KMS-11 (cell line): ENCODE measurements around the gene URM1.

Experiments
- H2AFZ ChIP-seq: fragments of 200-600 bp; sonication (generic); 2 replicates; pipeline ENCODE4 v1.6.1; 2016; ENCODE audit warnings: antibody characterized with exemption, mixed run types, low read depth
- H3K27ac ChIP-seq: fragments of 200-600 bp; sonication (generic); 2 replicates; pipeline ENCODE4 v1.6.1; 2016; ENCODE audit warnings: mild to moderate bottlenecking, mixed run types
- H3K27me3 ChIP-seq: fragments of 200-600 bp; sonication (generic); 2 replicates; pipeline ENCODE4 v1.6.1; 2017; ENCODE audit warnings: mild to moderate bottlenecking, low read depth, mixed run types, moderate library complexity; ENCODE audit not compliant: insufficient read depth
- H3K36me3 ChIP-seq: fragments of 200-600 bp; sonication (generic); 2 replicates; pipeline ENCODE4 v1.6.1; 2017; ENCODE audit warnings: mild to moderate bottlenecking, mixed run types; ENCODE audit not compliant: insufficient read depth
- H3K4me1 ChIP-seq: fragments of 200-600 bp; sonication (generic); 2 replicates; pipeline ENCODE4 v1.6.1; 2016; ENCODE audit warnings: mild to moderate bottlenecking, low read depth, mixed run types; ENCODE audit not compliant: poor library complexity, severe bottlenecking
- H3K4me2 ChIP-seq: fragments of 200-600 bp; sonication (generic); 2 replicates; pipeline ENCODE4 v1.7.0; 2016; ENCODE audit warnings: mild to moderate bottlenecking, mixed run types
- H3K4me3 ChIP-seq: fragments of 200-600 bp; sonication (generic); IDR thresholded peaks from 2 replicates; pipeline ENCODE4 v1.6.1; 2017; ENCODE audit warnings: low read depth, low read length, mixed read lengths; ENCODE audit not compliant: insufficient read depth
- H3K79me2 ChIP-seq: fragments of 200-600 bp; sonication (generic); 2 replicates; pipeline ENCODE4 v1.6.1; 2016; ENCODE audit warnings: low read depth, mixed run types; ENCODE audit not compliant: insufficient read depth
- H3K9ac ChIP-seq: fragments of 200-600 bp; sonication (generic); 2 replicates; pipeline ENCODE4 v1.6.1; 2016; ENCODE audit warnings: mild to moderate bottlenecking, mixed run types
- H4K20me1 ChIP-seq: fragments of 200-600 bp; sonication (generic); 2 replicates; pipeline ENCODE4 v1.6.1; 2016; ENCODE audit warnings: mild to moderate bottlenecking, mixed run types; ENCODE audit not compliant: insufficient read depth
- TF ChIP-seq, protein P1 (sequence below): fragments of 200-600 bp; sonication (generic); conservative IDR thresholded peaks from 2 replicates; pipeline ENCODE4 v1.6.1; 2017; ENCODE audit warnings: low read depth, mild to moderate bottlenecking, antibody characterized with exemption, low read length, moderate library complexity, mixed read lengths

URM1 gene

DNA sequence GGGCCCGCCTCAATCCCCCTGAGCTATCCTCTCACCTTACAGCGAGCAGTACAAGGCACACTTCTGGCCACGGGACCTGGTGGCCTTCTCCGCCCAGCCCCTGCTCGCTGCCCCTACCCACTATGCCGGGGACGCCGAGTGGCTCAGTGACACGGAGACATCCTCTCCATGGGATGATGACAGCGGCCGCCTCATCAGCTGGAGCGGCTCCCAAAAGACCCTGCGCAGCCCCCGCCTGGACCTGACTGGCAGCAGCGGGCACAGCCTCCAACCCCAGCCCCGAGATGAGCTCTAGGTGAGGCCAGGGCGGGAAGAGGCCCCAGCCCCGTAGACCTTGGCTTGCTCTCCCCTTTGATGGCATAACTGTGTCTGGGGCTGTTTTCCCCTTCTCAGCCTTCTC is 64.4 kb downstream of the URM1 start:
- Histone ChIP-seq H3K9ac (no peak overlapping the region), H3K4me2 (no peak overlapping the region), H3K4me1 (peaks cover 9% of the 10 kb centered on the region), H3K27ac (no peak overlapping the region), H3K27me3 (no peaks in the 10 kb centered on the region), H3K4me3 (no peak overlapping the region), H4K20me1 (no peaks in the 10 kb centered on the region), H3K79me2 (no peaks in the 10 kb centered on the region), H2AFZ (no peak overlapping the region), H3K36me3 (no peaks in the 10 kb centered on the region)
- TF ChIP-seq, protein P1, sequence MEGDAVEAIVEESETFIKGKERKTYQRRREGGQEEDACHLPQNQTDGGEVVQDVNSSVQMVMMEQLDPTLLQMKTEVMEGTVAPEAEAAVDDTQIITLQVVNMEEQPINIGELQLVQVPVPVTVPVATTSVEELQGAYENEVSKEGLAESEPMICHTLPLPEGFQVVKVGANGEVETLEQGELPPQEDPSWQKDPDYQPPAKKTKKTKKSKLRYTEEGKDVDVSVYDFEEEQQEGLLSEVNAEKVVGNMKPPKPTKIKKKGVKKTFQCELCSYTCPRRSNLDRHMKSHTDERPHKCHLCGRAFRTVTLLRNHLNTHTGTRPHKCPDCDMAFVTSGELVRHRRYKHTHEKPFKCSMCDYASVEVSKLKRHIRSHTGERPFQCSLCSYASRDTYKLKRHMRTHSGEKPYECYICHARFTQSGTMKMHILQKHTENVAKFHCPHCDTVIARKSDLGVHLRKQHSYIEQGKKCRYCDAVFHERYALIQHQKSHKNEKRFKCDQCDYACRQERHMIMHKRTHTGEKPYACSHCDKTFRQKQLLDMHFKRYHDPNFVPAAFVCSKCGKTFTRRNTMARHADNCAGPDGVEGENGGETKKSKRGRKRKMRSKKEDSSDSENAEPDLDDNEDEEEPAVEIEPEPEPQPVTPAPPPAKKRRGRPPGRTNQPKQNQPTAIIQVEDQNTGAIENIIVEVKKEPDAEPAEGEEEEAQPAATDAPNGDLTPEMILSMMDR, result no peak

DNA sequence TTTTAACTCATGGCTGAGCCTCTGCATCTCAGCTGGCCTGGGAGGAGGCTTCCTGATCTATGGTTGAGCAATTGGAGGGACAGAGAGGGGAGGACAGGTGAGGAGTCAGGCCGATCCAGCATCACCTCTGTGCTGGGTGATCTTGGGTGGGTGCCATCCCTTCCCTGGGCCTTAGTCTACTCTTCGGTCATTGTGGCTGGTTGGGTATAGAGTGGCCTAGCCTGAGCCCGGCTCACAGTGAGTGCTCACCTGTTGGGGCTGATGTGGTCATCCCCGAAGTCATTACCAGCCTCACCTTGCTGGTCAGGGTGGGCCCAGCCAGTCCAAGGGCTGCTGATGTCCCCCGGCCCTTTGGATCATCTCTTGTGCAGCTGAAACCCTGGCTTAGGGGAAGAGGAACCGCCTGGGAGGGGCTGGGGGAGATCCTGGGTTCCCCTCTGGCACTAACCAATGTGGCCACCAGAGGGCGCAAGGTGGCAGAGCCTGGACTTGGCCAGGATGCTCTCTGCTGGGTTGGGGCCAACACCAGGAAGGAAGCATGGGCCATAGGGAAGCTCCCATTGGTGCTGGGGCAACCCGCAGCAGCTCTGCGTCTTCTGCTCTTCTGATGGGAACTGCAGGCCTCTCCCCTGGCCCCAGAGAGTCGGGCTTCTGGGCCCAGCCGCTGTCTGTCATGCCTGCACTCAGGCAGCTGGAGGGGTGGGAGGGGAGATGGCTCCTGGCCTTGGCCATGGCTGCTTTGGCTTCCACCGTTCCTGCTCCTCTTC is 67.4 kb downstream of the URM1 start:
- Histone ChIP-seq H4K20me1 (no peaks in the 10 kb centered on the region), H3K27ac (no peak overlapping the region), H3K9ac (no peak overlapping the region)

GRCh38 chr9:128439273-128439672 is 68.1 kb downstream of the URM1 start:
- Histone ChIP-seq H3K79me2 (no peaks in the 10 kb centered on the region), H3K4me3 (no peak overlapping the region), H3K9ac (no peak overlapping the region), H3K27me3 (no peaks in the 10 kb centered on the region), H3K4me2 (no peak overlapping the region; the same call in 1 of the 2 replicates), H3K36me3 (no peaks in the 10 kb centered on the region), H4K20me1 (no peaks in the 10 kb centered on the region), H2AFZ (peak overlapping the region; percentile 52; the same call in 1 of the 2 replicates), H3K4me1 (peaks cover 9% of the 10 kb centered on the region), H3K27ac (no peak overlapping the region)
- TF ChIP-seq, protein P1, result no peak

More for the DNA sequence above, 67.4 kb downstream of the URM1 start:
- no peaks in the 10 kb centered on the region for H3K36me3 ChIP-seq
- H3K4me3 ChIP-seq, result no peak overlapping the region
- peaks cover 9% of the 10 kb centered on the region for H3K4me1 ChIP-seq
- no peaks in the 10 kb centered on the region for H3K79me2 ChIP-seq
- H3K4me2 ChIP-seq, result peak overlapping the region; percentile 4; the same call in 1 of the 2 replicates
- TF ChIP-seq, protein P1, result peak; percentile 83
- H2AFZ ChIP-seq, result peak overlapping the region; percentile 52; the same call in 1 of the 2 replicates
- H3K27me3 ChIP-seq, result no peaks in the 10 kb centered on the region
